Measurements from ENCODE around the gene ARMC9.
A peak's percentile ranks its signal among the peaks of the same experiment; 100 is the strongest.
"Not testable (repeated sequence)": the region's sequence is repeated elsewhere in the genome, so short reads cannot be mapped to it uniquely, and the experiment has no call there.

Gene ARMC9

GRCh38 chr2:231174211-231174651, 24.2 kb upstream of the ARMC9 start:
- no peaks in the 10 kb centered on the region for H3K27me3 Mint-ChIP-seq
- H3K36me3 Mint-ChIP-seq (ENCODE audit: low read depth) = peaks cover 78% of the 10 kb centered on the region
- H3K27ac Mint-ChIP-seq = no peak overlapping the region
- H3K4me3 Mint-ChIP-seq = no peak overlapping the region
- H3K4me1 Mint-ChIP-seq (ENCODE audit: low read depth) = peaks cover 25% of the 10 kb centered on the region
- no peak for DNase-seq
- H3K9me3 Mint-ChIP-seq = no peaks in the 10 kb centered on the region

GRCh38 chr2:231176066-231176465, 22.4 kb upstream of the ARMC9 start:
- H3K9me3 Mint-ChIP-seq = no peaks in the 10 kb centered on the region
- no peaks in the 10 kb centered on the region for H3K27me3 Mint-ChIP-seq
- no peak for DNase-seq
- no peak overlapping the region for H3K4me3 Mint-ChIP-seq
- H3K36me3 Mint-ChIP-seq (ENCODE audit: low read depth) = peaks cover 60% of the 10 kb centered on the region
- H3K4me1 Mint-ChIP-seq (ENCODE audit: low read depth) = peaks cover 24% of the 10 kb centered on the region
- no peak overlapping the region for H3K27ac Mint-ChIP-seq

- Mint-ChIP-seq H3K4me3 (no peak overlapping the region), H3K36me3 (ENCODE audit: low read depth) (peaks cover 46% of the 10 kb centered on the region), H3K9me3 (no peaks in the 10 kb centered on the region), H3K27me3 (no peaks in the 10 kb centered on the region), H3K4me1 (ENCODE audit: low read depth) (peaks cover 24% of the 10 kb centered on the region), H3K27ac (peak overlapping the region; percentile 58)
- DNase-seq = no peak
Measured at GRCh38 chr2:231177156-231178025, 21.0 kb upstream of the ARMC9 start.

- H3K27me3 Mint-ChIP-seq, H3K4me3 Mint-ChIP-seq, H3K27ac Mint-ChIP-seq, H3K9me3 Mint-ChIP-seq, DNase-seq: not testable (repeated sequence)
- H3K4me1 Mint-ChIP-seq (ENCODE audit: low read depth) = peaks cover 24% of the 10 kb centered on the region
- peaks cover 34% of the 10 kb centered on the region for H3K36me3 Mint-ChIP-seq (ENCODE audit: low read depth)
Measured at GRCh38 chr2:231178805-231179204, 19.6 kb upstream of the ARMC9 start.

- Mint-ChIP-seq H3K27ac (no peak overlapping the region), H3K4me3 (no peak overlapping the region), H3K9me3 (no peaks in the 10 kb centered on the region), H3K4me1 (ENCODE audit: low read depth) (peaks cover 20% of the 10 kb centered on the region), H3K36me3 (ENCODE audit: low read depth) (peaks cover 6% of the 10 kb centered on the region), H3K27me3 (no peaks in the 10 kb centered on the region)
- no peak for DNase-seq
Measured at GRCh38 chr2:231181860-231182512, 16.4 kb upstream of the ARMC9 start.

- Mint-ChIP-seq H3K9me3 (no peaks in the 10 kb centered on the region), H3K27me3 (peaks cover 3% of the 10 kb centered on the region), H3K4me3 (no peak overlapping the region), H3K4me1 (ENCODE audit: low read depth) (peaks cover 15% of the 10 kb centered on the region), H3K27ac (no peak overlapping the region), H3K36me3 (ENCODE audit: low read depth) (peaks cover under 1% of the 10 kb centered on the region)
- DNase-seq = no peak
Measured at GRCh38 chr2:231182513-231182899, 15.9 kb upstream of the ARMC9 start.

GRCh38 chr2:231183851-231184250, 14.6 kb upstream of the ARMC9 start:
- no peak overlapping the region for H3K4me3 Mint-ChIP-seq
- H3K27ac Mint-ChIP-seq = no peak overlapping the region
- peaks cover 11% of the 10 kb centered on the region for H3K4me1 Mint-ChIP-seq (ENCODE audit: low read depth)
- H3K36me3 Mint-ChIP-seq (ENCODE audit: low read depth) = no peaks in the 10 kb centered on the region
- H3K27me3 Mint-ChIP-seq = peaks cover 13% of the 10 kb centered on the region
- no peaks in the 10 kb centered on the region for H3K9me3 Mint-ChIP-seq
- no peak for DNase-seq

- Mint-ChIP-seq H3K27ac (no peak overlapping the region), H3K4me3 (no peak overlapping the region), H3K4me1 (ENCODE audit: low read depth) (peaks cover 9% of the 10 kb centered on the region), H3K27me3 (peaks cover 18% of the 10 kb centered on the region), H3K9me3 (no peaks in the 10 kb centered on the region), H3K36me3 (ENCODE audit: low read depth) (no peaks in the 10 kb centered on the region)
- DNase-seq = no peak
Measured at GRCh38 chr2:231184319-231184718, 14.1 kb upstream of the ARMC9 start.

- no peaks in the 10 kb centered on the region for H3K36me3 Mint-ChIP-seq (ENCODE audit: low read depth)
- H3K9me3 Mint-ChIP-seq = no peaks in the 10 kb centered on the region
- no peak overlapping the region for H3K4me3 Mint-ChIP-seq
- no peak overlapping the region for H3K27ac Mint-ChIP-seq
- peaks cover 25% of the 10 kb centered on the region for H3K27me3 Mint-ChIP-seq
- no peak for DNase-seq
- H3K4me1 Mint-ChIP-seq (ENCODE audit: low read depth) = peaks cover 2% of the 10 kb centered on the region
Measured at GRCh38 chr2:231185050-231185725, 13.2 kb upstream of the ARMC9 start.

- Mint-ChIP-seq H3K4me3 (no peak overlapping the region), H3K4me1 (ENCODE audit: low read depth) (no peaks in the 10 kb centered on the region), H3K36me3 (ENCODE audit: low read depth) (no peaks in the 10 kb centered on the region), H3K9me3 (no peaks in the 10 kb centered on the region), H3K27me3 (peaks cover 31% of the 10 kb centered on the region), H3K27ac (no peak overlapping the region)
- DNase-seq = no peak
Measured at GRCh38 chr2:231185886-231186285, 12.5 kb upstream of the ARMC9 start.

GRCh38 chr2:231186325-231186724, 12.1 kb upstream of the ARMC9 start:
- H3K27me3 Mint-ChIP-seq = peaks cover 31% of the 10 kb centered on the region
- no peak for DNase-seq
- H3K27ac Mint-ChIP-seq = no peak overlapping the region
- H3K9me3 Mint-ChIP-seq = no peaks in the 10 kb centered on the region
- no peaks in the 10 kb centered on the region for H3K36me3 Mint-ChIP-seq (ENCODE audit: low read depth)
- no peak overlapping the region for H3K4me3 Mint-ChIP-seq
- no peaks in the 10 kb centered on the region for H3K4me1 Mint-ChIP-seq (ENCODE audit: low read depth)

- Mint-ChIP-seq H3K4me1 (ENCODE audit: low read depth) (no peaks in the 10 kb centered on the region), H3K27ac (no peak overlapping the region), H3K9me3 (no peaks in the 10 kb centered on the region), H3K4me3 (no peak overlapping the region), H3K36me3 (ENCODE audit: low read depth) (no peaks in the 10 kb centered on the region), H3K27me3 (peaks cover 41% of the 10 kb centered on the region)
- DNase-seq = no peak
Measured at GRCh38 chr2:231187736-231188505, 10.5 kb upstream of the ARMC9 start.

GRCh38 chr2:231188506-231189170, 9.8 kb upstream of the ARMC9 start:
- Mint-ChIP-seq H3K4me3 (no peak overlapping the region), H3K27me3 (peaks cover 41% of the 10 kb centered on the region), H3K36me3 (ENCODE audit: low read depth) (no peaks in the 10 kb centered on the region), H3K9me3 (no peaks in the 10 kb centered on the region), H3K27ac (no peak overlapping the region), H3K4me1 (ENCODE audit: low read depth) (no peaks in the 10 kb centered on the region)
- no peak for DNase-seq

GRCh38 chr2:231189171-231189530, 9.3 kb upstream of the ARMC9 start:
- Mint-ChIP-seq H3K27me3 (peaks cover 43% of the 10 kb centered on the region), H3K36me3 (ENCODE audit: low read depth) (no peaks in the 10 kb centered on the region), H3K9me3 (no peaks in the 10 kb centered on the region), H3K4me1 (ENCODE audit: low read depth) (no peaks in the 10 kb centered on the region), H3K27ac (no peak overlapping the region), H3K4me3 (no peak overlapping the region)
- DNase-seq = no peak

Measured in activated T-cell treated with anti-CD3 and anti-CD28 coated beads, Interleukin-2, amount 50 U/mL, for 24 hours (primary cell).